Measurements from ENCODE around the gene PHACTR3. TPM values are rescaled to one million over a fixed set of nuclear protein-coding genes. Genes with fewer than 3 reads are reported as not detected.

PHACTR3 gene
- total RNA-seq, 1 experiment from 2014 or later: 0.10 TPM

- DNase-seq (ENCODE audit: low read depth, low spot score) (no peak), ATAC-seq (peak; percentile 73; the same call in 1 of the 2 replicates)
- no TSS peak for BruUV-seq (replicated peaks)
- 0 out of 2 replicates have a peak, but pooled peaks cover 2% of the 10 kb centered on the region for H3K4me1 ChIP-seq (ENCODE audit: control insufficient read depth, insufficient read depth, low read length)
- no peaks in the 10 kb centered on the region for H3K36me3 ChIP-seq (ENCODE audit: control insufficient read depth, insufficient read depth, low read length)
- no peak overlapping the region for H3K27ac ChIP-seq (ENCODE audit: low read length)
- CTCF ChIA-PET: interaction anchor here (1.0 kb wide), 1 partner anchor 12 kb away, joined by 3 read pairs; no protein-coding TSS in a partner anchor
- H3K9me3 ChIP-seq (ENCODE audit: control insufficient read depth, insufficient read depth, low read depth, low read length): no peaks in the 10 kb centered on the region
- intact Hi-C loops (cut with micrococcal nuclease; ENCODE audit: unreplicated experiment) (no loop called here), in situ Hi-C loops (cut with HindIII; ENCODE audit: low pct_unique_long_range_greater_than_20kb, low sequenced_read_pairs) (no loop called here)
- peak; percentile 81 for TF ChIP-seq CTCF (IDR thresholded peaks at IDR 0.05)
- no peak for TF ChIP-seq SIN3A (IDR thresholded peaks at IDR 0.05; ENCODE audit: borderline replicate concordance, insufficient read depth, low read depth, low read length)
- no peak for TF ChIP-seq POLR2AphosphoS5 (IDR thresholded peaks at IDR 0.05; ENCODE audit: low read depth, low read length)
- TF ChIP-seq, protein P1, sequence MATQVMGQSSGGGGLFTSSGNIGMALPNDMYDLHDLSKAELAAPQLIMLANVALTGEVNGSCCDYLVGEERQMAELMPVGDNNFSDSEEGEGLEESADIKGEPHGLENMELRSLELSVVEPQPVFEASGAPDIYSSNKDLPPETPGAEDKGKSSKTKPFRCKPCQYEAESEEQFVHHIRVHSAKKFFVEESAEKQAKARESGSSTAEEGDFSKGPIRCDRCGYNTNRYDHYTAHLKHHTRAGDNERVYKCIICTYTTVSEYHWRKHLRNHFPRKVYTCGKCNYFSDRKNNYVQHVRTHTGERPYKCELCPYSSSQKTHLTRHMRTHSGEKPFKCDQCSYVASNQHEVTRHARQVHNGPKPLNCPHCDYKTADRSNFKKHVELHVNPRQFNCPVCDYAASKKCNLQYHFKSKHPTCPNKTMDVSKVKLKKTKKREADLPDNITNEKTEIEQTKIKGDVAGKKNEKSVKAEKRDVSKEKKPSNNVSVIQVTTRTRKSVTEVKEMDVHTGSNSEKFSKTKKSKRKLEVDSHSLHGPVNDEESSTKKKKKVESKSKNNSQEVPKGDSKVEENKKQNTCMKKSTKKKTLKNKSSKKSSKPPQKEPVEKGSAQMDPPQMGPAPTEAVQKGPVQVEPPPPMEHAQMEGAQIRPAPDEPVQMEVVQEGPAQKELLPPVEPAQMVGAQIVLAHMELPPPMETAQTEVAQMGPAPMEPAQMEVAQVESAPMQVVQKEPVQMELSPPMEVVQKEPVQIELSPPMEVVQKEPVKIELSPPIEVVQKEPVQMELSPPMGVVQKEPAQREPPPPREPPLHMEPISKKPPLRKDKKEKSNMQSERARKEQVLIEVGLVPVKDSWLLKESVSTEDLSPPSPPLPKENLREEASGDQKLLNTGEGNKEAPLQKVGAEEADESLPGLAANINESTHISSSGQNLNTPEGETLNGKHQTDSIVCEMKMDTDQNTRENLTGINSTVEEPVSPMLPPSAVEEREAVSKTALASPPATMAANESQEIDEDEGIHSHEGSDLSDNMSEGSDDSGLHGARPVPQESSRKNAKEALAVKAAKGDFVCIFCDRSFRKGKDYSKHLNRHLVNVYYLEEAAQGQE (IDR thresholded peaks at IDR 0.05; ENCODE audit: insufficient read depth in 1 of 2, low read depth in 2 of 2, low read length in 1 of 2): no peak
- TF ChIP-seq TCF7L2 (IDR thresholded peaks at IDR 0.05; ENCODE audit: low read depth, low read length): no peak
- POLR2A ChIA-PET: no interaction called here
- no peak overlapping the region for H3K4me3 ChIP-seq (ENCODE audit: low read depth in 2 of 2, low read length in 2 of 2)
- no peaks in the 10 kb centered on the region; the same call in 1 of the 2 replicates for H3K27me3 ChIP-seq (ENCODE audit: control insufficient read depth, insufficient read depth, low read length)
These were observed 43.6 kb upstream of the PHACTR3 start for GRCh38 chr20:59560588-59561227.

- H3K27ac ChIP-seq (ENCODE audit: low read length): no peak overlapping the region
- POLR2A ChIA-PET: interaction anchor here (0.6 kb wide), 1 partner anchor 140 kb away, joined by 3 read pairs; no protein-coding TSS in a partner anchor
- no peaks in the 10 kb centered on the region for H3K36me3 ChIP-seq (ENCODE audit: control insufficient read depth, insufficient read depth, low read length)
- TF ChIP-seq, protein P1 (IDR thresholded peaks at IDR 0.05; ENCODE audit: insufficient read depth in 1 of 2, low read depth in 2 of 2, low read length in 1 of 2): no peak
- TF ChIP-seq TCF7L2 (IDR thresholded peaks at IDR 0.05; ENCODE audit: low read depth, low read length): no peak
- no peak for DNase-seq (ENCODE audit: low read depth, low spot score)
- no peak for ATAC-seq
- no peaks in the 10 kb centered on the region for H3K9me3 ChIP-seq (ENCODE audit: control insufficient read depth, insufficient read depth, low read depth, low read length)
- H3K4me1 ChIP-seq (ENCODE audit: control insufficient read depth, insufficient read depth, low read length): 0 out of 2 replicates have a peak, but pooled peaks cover 2% of the 10 kb centered on the region
- no peaks in the 10 kb centered on the region; the same call in 1 of the 2 replicates for H3K27me3 ChIP-seq (ENCODE audit: control insufficient read depth, insufficient read depth, low read length)
- no peak overlapping the region for H3K4me3 ChIP-seq (ENCODE audit: low read depth in 2 of 2, low read length in 2 of 2)
- intact Hi-C loops (cut with micrococcal nuclease; ENCODE audit: unreplicated experiment) (no loop called here), in situ Hi-C loops (cut with HindIII; ENCODE audit: low pct_unique_long_range_greater_than_20kb, low sequenced_read_pairs) (no loop called here)
- no TSS peak for BruUV-seq (replicated peaks)
- CTCF ChIA-PET: interaction anchor here (1.0 kb wide), 1 partner anchor 12 kb away, joined by 3 read pairs; no protein-coding TSS in a partner anchor
These were observed 43.1 kb upstream of the PHACTR3 start for GRCh38 chr20:59561228-59561605.
